ENCODE measurements around the gene OSBPL2.

The OSBPL2 gene

DNA sequence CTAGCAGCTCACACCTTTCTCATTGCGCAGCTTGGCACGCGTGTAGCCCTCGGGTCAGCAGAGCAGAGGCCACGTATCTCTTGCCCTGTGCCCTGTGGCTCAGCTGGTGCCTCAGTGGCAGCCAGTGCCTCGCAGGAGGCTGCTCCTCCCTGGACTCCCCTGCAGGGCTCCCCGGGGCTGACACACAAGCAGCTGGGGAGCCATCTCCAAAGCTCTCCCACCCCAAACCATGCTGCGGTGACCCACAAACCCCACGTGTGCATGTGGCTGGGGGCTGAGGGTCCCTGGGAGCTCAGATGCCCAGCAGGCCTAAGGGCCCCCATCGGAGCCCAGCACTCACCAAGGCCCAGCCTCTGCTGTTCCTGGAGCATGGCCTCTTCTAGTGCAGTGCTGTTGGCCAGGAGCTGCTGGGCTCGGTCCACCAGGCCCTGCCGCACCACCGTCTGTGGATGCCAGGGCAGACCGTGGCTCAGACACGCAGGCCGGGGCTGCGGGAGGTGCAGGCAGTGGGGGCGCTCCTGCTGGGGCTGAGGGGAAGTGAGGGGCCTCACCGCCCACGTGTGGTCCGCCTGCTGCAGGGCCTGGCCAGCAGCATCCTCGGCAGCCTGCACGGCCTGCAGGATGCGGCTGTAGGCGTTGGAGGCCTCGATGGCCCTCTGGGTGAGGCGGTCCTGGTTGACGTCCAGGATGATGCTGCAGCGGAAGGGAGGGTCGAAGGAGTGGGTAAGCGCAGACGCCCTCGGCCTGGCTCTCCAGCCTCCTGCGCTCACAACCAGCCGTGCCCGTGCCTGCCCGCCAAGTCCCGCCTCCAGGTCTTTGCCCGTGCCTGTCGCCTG lies 78.2 kb downstream of the OSBPL2 start:
- no peak for DNase-seq

DNA sequence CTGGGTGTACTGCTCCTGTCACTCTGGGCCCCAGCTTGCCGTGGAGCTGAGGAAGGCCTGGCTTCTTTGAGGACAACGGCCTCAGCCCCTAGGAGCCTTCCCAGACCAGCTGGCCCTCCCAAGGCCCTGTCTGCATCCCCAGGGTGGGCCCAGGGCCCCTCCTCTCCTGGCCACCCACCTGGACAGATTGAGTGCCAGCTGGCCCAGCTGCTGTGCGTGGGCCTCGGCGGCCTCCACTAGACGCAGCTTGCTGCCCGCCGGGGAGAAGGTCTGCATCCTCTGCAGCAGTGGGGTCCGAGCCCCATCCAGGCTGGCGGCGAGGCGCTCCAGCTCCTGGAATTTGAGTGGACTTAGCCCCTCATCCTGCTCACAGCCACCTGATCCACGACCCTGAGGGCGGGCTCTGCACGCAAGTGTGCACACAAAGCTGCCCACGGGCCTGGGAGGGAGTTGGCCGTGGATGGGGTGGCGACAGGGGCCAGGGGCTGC lies 78.9 kb downstream of the OSBPL2 start:
- DNase-seq: no peak

DNA sequence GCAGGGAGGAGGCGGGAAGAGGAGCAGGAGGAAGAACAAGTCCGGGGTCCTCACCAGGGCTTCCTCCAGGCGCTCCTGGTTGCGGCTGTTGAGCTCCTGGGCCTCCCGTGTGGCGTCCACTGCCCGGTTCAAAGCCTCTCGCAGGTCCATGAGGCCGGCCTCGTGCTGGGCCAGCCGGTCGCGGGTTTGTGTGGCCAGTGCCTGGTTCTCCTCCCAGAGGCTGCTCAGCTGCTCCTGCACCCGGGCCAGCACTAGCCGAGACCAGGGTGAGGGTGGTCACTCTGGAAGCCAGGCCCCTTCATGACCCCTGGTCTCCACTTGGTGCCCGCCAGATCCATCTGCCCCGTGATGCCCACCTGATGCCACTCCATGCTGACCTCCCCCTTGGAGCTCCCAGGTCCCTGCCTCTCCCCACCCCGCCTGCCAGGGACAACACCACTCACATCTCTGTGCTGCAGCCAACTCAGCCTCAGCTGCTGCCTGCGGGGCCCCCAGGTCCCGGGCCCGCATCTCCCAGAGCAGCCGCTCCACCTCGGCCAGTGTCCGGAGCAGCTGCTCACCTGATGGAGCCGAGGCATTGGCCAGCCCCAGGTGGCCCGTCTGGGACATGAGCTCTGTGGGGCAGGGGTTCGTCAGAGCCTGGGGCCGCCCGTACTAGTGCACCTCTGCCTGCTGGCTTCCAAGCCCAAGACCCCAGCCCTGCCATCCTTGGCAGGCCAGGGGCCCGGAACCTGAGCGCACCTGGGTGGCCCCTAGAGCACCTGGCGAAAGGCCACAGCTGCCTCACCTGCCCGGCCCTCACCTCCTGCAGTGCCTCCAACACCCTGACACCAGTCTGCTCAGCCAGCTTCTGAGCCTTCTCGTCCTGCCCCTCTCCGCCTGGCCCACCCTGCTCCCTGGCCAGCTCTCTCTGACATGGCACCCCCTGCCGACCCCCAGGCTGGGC lies 80.4 kb downstream of the OSBPL2 start:
- DNase-seq: no peak

DNA sequence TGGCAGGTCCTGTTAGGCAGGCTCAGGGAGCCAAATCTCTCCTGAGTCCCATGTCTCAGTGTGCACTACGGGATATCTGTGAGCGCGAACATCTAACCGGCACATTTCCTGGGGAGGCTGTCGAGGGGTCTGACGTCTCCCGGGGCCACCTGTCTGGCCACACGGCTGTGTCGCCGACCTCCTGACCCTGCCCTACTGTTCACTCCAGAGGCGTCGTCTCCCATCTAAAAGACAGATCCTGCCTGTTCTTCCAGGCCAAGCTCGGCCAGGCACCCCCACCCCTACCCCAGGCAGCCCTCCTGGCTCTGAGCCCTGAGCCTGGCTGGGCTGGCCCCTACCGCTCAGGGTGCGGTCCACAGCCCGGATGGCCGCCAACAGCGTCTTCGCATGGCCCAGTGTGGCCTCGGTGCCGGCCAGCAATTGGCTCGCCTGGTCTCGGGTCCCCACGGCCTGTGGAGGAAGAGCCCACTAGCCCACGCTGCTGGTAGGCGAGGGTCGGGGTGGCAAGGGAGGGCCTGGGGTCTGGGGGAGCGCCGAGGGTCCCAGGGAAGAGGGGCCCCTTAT lies 81.1 kb downstream of the OSBPL2 start:
- no peak for DNase-seq

DNA sequence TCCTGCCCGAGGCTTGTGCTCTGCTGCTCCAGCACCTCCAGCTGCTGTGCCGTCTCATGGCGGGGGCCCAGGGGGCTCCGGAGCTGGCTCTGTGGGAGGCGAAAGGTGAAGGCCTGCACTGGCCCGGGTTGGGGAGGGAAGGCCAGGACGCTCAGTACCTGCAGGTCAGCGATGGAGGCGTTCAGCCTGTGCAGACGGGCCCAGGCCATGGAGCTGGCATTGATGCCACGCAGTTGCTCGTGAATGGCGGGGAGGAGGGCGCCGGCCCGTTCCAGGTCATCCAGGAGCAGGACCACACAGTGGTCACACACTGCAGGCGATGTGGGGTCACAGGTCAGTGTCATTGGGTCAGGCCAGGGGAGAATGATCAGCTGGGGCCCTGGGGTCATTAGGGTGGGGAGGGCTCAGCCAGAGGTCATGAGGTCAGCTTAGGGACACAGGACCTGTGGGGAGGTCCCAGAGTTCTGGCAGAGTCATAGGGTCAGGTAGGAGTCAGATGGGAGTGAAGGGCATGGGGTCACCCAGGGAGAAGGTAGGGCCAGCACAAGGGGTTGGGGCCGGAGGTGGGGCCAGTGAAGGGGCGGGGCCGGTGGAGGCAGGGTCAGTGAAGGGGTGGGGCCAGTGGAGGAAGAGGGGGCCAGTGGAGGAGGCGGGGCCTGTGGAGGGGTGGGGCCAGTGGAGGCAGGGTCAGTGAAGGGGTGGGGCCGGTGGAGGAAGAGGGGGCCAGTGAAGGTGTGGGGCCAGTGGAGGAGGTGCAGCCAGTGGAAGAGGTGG lies 82.4 kb downstream of the OSBPL2 start:
- no peak for DNase-seq

DNA sequence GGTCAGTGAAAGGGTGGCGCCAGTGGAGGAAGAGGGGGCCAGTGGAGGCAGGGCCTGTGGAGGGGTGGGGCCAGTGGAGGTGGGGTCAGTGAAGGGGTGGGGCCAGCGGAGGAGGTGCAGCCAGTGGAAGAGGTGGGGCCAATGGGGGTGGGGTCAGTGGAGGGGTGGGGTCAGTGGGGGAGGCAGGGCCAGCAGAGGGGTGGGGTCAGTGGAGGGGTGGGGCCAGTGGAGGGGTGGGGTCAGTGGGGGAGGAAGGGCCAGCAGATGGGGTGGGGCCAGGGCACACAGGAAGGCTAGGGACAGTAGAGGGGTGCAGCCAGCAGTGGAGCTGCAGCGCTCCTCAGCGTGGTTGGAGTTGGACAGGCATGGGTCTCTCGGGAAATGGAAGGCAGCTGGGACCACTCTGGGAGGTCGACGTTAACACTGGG lies 83.2 kb downstream of the OSBPL2 start:
- no peak for DNase-seq

DNA sequence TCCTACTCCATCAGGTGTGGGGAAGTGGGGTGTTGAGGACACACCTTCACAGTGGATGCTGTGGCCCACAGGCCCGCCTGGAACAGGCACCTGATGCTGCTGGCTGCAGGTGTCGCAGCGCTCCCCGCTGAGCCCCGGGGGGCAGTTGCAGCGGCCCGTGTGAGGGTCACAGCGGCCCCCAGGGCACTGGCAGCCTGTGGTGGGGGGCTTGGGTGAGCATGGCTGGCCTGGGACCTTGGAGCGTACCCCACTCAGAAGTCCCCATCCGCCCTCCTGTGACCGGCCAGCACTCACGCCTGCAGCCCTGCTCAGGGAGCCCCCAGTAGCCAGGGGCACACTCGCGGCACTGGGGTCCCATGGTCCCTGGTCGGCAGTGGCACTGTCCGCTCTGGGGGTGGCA lies 83.7 kb downstream of the OSBPL2 start:
- no peak for DNase-seq

DNA sequence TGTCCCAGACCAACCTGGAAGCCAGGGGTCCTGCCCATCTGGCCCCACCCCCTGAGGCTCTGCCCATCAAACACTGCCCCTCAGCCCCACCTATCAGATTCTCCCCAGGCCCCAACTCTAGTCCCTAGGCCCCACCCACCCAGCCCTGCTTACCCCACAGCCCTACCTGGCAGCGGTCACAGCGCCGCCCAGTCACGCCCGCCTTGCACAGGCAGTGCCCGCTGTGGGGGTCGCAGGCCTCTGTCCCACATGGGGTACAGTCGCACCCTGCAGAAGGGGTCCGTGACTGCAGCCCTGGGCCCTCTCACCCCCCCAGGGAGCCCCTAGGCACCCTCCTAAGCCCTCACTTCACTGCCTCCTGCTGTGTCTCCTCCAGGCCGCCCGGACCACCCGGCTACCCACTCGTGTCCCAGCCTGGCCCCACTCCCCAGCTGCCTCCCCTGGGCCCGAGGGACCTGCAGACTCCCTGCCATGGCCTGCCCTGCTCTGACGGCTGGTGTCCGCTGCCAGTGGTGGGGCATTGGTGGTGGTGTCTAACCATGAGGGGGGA lies 84.2 kb downstream of the OSBPL2 start:
- DNase-seq: no peak

DNA sequence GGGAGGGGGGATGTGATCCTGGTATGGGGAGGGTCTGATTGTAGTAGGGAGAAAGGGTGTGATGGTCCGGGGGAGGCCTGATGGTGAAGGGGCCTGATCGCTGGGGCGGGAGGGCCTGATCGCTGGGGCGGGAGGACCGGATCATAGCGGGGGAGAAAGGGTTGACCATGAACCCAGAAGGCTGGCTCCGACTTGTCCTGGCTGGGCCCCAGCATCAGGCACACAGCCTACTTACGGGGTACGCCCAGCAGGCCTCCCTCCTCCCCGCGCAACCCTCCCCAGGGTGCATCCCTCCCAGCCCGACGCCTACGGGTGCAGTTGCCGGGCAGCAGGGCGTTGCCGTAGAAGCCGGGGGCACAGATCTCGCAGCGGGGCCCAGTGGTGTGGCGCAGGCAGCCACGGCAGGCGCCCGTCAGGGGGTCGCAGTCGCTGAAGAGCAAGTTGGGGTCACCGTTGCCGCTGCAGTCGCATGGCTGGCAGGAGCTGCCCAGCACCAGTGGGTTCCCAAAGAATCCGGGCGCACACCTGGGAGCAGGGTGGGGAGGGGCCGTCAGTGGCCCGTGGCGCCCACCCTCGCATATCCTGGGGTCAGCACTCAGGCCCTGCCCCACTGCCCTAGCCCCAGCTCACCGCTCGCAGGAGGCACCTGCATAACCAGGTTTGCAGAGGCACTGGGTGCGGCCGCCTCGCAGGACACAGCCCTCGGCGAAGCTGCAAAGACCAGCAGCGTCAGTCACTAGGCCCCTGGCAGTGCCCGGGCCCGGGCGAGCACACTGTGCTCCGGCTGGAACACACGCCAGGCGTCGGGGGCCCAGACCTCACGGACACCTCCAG lies 85.0 kb downstream of the OSBPL2 start:
- no peak for DNase-seq

DNA sequence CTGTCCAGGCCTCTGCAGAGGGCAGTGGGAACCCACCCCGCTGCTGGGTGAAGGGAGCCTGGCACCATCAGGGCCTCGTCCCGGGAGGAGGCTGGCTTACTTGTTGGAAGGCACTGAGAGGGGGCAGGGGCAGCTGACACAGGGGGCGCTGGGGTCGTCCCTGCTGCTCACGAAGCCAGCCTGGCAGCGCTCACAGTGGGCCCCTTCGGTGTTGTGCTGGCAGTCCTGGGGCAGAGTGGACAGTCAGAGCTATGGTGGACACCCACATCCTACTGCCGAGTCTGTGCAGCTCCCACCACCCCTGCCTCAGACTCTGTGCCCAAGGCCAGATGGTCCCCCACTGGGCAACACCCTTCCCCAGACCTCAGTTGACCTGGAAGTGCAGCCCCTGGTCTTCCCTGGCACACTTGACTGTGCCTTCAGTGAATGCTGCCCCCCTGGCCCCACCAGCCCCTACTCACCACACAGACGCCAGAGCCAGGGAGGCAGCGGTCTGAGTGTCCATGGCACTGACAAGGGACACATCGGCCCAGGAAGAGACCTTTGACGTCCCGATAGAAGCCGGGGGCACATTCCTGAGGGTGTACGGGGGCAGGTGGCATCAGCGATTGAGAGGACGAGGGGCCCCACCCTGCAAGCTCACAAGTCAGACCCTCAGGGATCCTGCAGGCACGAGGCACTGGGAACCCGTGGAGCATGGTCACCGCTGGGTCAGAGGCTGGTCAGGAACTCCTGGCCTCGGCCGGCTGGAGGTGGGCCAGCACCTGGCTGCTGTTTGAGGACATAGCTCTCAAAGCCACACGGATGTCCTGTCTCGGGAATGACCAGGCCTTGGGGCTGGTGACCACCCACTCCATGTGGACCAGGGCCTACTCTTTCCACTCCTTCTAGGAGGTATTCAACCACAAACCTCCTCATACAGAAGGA lies 85.9 kb downstream of the OSBPL2 start:
- DNase-seq: no peak

DNA sequence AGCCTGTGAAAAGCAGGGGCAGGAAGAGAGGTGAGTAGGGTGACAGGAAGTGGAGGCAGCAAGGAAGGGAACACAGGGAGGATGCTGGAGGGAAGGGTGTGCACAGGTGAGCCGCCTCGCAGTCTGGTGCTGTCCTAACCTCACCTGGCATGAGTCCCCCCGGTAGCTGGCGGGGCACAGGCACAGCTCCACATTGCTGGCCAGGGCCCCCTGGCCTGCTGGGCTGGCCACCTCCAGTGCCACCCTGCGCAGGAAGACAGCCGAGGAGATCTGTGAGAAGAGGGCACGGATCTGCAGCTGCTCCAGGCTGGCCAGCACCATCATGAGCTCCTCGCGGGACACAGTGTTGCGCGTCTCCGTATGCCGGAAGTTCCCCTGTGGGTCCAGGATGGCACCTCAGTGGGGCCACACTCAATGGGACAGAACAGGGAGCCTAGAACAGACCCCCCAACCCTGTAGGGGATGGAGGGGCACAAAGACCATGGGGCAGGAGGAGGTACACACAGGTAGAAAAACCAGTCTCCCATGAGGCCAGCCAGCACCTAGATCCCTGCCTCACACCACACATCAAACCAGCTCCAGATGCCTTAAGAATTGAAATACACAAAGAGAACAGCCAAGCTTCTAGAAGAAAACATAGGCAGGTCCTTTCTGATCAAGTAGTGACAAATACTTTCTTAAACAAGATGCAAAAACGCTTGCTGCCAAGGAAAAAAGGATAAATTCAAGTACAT lies 87.0 kb downstream of the OSBPL2 start:
- DNase-seq: no peak

DNA sequence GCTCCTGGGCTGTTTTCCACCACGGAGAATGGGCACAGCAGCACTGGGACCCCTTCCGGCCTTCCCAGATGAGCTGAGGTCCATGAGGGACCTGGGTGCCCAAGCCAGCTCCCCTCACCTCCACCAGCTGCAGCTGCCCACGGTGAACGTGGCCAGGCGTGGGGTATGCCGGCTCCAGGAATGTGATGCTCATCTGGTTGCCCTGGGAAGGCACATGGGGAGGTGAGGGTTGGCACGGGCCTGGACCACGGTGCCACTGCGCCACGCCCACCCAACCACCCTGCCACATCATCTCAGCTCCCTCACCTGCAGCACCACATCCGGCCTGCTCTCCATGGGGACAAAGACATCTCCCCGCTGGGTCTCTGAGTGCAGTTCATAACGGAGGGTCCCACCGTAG lies 88.2 kb downstream of the OSBPL2 start:
- no peak for DNase-seq

DNA sequence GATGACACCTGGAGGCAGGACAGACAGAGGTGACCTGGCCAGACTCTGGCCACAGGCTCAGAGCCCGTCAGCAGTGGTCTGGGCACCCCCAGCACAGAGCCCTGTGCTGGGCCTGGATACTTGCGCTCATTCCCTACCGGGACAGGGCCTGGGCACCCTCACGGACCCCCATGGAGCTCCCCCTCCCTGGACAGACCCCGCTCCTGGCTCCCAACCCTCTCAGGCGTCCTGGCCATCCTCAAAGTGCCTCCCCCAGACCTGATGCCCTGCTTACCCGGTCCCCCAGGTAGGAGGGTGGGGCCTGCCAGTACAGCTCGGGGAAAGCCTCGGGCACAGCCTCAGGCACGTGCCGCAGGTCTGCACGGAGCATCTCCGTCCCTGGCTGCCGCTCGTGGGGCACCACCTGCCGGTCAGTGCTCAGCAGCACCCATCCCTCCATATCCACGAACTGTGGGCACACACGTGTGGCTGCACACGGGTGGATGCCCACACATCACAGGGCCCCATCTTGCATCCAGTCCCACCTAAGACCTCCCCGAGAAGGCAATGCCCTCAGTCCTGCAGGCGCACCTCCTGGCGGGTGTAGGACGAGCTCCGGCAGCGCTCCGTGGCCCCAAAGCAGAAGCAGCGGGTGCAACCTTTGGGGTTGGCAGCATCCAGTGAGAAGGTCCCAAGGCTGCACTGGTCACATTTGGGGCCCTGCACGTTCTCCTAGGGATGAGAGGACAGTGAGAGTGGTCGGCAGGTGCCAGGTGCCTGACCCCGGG lies 88.8 kb downstream of the OSBPL2 start:
- no peak for DNase-seq

DNA sequence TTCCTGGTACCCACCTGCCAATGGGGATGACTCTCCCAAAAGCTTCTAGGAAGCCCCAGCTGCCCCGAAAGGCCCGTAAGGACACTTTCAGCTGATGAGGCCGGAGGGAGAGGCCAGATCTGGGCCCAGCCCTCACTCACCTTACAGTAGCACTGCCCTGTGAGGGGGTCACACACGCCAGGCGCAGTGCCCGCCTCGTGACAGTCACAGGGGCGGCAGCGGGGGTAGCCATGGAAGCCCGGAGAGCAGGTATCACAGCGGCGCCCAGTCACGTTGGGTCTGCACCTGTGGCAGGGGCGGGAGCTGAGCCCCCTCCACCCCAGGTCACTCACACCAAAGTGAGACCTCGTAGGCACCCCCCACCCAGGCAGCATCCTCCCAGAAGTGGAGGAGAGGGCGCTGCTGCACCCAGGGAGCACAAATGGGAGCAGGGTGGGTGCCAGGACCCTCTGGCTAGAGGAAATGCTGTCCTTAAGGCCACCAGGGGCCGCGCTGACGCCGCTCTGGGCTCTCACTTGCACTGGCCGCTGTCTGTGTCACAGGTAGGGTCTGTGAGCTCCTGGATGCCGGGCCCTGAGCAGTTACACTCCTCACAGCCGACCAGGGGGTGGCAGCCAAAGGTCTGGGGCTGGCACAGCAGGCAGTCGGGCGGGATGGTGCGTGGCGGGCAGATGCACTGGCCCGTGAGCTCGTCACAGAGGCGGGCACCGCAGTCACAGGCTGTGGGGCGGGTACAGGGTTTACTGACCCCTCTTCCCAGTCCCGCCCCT lies 89.6 kb downstream of the OSBPL2 start:
- DNase-seq: no peak

DNA sequence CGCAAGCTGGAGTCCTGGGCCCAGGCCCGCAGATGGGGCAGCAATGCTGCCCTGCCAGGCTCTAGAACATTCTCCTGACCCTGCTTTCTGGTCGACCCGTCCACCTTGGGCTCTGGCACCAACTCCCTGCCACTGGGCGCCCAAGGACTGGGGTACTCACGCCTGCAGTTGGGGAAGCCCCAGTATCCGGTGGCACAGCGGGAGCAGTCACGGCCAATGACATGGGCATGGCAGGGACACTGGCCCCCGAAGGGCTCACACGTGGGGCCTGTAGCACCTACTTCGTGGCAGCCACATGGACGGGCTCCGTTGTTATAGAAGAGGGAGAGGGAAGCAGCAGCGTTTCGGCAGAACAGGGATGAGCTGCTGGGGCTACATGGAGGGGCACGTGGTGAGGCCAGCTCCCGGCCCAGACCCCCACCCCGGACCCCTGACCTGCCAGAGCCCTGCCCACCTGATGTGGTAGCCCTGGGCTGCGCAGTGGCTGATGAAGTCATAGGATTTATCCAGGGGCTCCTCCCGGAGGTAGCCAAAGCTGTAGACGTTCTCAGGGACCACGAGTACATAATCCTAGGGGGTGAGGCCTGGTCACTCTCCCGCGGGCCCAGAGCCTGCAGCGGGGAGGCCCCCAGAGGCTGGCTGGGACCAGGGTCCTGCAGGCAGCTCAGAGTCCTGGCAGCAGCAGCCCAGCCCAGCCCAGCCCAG lies 90.5 kb downstream of the OSBPL2 start:
- DNase-seq: no peak

DNA sequence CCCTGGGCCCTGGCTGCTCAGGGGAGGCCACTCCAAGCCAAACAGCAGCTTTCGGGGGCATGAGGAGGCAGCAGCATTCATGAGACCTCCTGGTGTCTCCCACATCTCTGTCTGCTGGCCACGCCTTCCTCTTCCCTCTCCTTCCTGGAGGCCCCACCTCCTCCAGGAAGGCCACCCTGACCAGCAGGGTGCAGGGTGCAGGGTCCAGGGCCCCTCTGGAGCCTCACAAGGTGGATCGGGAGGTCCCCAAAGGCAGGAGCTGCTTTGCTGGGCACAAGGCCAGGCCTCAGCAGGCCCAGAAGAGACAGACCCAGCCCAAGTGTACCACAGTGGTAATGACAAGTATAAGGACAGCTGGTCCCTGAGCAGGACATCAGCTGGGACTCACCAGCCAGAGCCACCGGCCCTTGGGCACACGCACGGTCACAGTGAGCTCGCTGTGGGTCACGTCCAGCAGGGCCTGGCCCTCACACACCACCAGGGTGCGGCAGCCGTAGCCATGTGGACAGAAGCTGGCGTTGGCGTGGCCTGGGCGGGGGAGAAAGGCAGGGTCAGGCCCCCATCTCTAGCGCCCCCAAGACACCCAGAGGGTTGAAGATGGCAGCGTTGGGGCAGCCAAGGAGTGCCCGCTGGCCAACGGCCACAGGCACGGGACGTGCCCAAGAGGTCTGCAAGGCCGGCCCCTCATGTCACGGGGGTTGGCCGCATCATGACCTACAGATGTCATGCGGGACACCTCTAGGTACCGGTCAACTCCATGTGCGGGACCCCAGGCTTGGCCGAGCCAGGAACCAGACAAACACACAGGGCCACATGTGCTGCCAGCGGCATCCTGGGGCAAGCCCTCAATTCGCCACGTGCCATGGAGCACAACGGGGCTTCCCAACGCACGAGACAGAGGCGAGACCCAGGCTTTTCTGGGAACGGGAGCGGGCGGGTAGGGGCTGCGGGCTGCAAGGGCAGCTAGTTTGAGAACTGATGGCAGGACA lies 91.4 kb downstream of the OSBPL2 start:
- DNase-seq: no peak

Data from activated CD8-positive, alpha-beta memory T cell treated with anti-CD3 and anti-CD28 coated beads for 24 hours (primary cell).